ENCODE results near the gene LHX6. TPM values are rescaled to one million over a fixed set of nuclear protein-coding genes. Genes with fewer than 3 reads are reported as not detected.
A peak's percentile ranks its signal among the peaks of the same experiment; 100 is the strongest.

Gene LHX6
- total and polyA plus RNA-seq, 9 of the 15 experiments (the other 6 are each of a cell fraction or from before 2014, with no cell fraction given) = 2.8 to 16.3 (median 7.9) TPM

- TF ChIP-seq ZNF586 (CRISPR knock-in tag; conservative IDR thresholded peaks at IDR 0.05) (no peak), CSDE1 (IDR thresholded peaks at IDR 0.05) (peak in 1 of 2 experiments; percentile 94; a peak in 1 of 4 replicates), TBL1XR1 (IDR thresholded peaks at IDR 0.05; ENCODE audit: low read length in 2 of 2) (peak in 1 of 2 experiments; percentile 87; a peak in 2 of 4 replicates), PHF20 (IDR thresholded peaks at IDR 0.05; ENCODE audit: partially characterized antibody) (peak; percentile 93), U2AF2 (optimal IDR thresholded peaks at IDR 0.05; ENCODE audit: low read depth, low read length) (no peak), NR2C1 (IDR thresholded peaks at IDR 0.05) (peak; percentile 70; the same call in 1 of the 2 replicates), NR2C1 (tag; IDR thresholded peaks at IDR 0.05) (peak; percentile 46; the same call in 1 of the 2 replicates), NFE2 (IDR thresholded peaks at IDR 0.05; ENCODE audit: low read depth) (no peak), EZH2 (IDR thresholded peaks at IDR 0.05; ENCODE audit: borderline replicate concordance, low read depth, low read length) (no peak), FOXA1 (IDR thresholded peaks at IDR 0.05; ENCODE audit: borderline replicate concordance) (no peak), HMGN3 (IDR thresholded peaks at IDR 0.05; ENCODE audit: borderline replicate concordance, extremely low read depth, insufficient read length, low read depth, low read length) (peak; percentile 72), RUNX1 (IDR thresholded peaks at IDR 0.05; ENCODE audit: low read depth) (peak; percentile 55; the same call in 1 of the 2 replicates), BCL6 (CRISPR knock-in tag; IDR thresholded peaks at IDR 0.05) (no peak), SRSF7 (optimal IDR thresholded peaks at IDR 0.05; ENCODE audit: low read depth, low read length) (no peak), HOXB6 (CRISPR knock-in tag; IDR thresholded peaks at IDR 0.05; ENCODE audit: borderline replicate concordance) (no peak), SAFB2 (IDR thresholded peaks at IDR 0.05; ENCODE audit: borderline replicate concordance, low read depth, low read length, severe bottlenecking) (no peak), ZFP1 (CRISPR knock-in tag; IDR thresholded peaks at IDR 0.05) (no peak), ZNF41 (CRISPR knock-in tag; conservative IDR thresholded peaks at IDR 0.05) (no peak), AFF1 (IDR thresholded peaks at IDR 0.05; ENCODE audit: low read depth in 1 of 2, partially characterized antibody in 2 of 2) (no peak)
- TF ChIP-seq, protein P1, sequence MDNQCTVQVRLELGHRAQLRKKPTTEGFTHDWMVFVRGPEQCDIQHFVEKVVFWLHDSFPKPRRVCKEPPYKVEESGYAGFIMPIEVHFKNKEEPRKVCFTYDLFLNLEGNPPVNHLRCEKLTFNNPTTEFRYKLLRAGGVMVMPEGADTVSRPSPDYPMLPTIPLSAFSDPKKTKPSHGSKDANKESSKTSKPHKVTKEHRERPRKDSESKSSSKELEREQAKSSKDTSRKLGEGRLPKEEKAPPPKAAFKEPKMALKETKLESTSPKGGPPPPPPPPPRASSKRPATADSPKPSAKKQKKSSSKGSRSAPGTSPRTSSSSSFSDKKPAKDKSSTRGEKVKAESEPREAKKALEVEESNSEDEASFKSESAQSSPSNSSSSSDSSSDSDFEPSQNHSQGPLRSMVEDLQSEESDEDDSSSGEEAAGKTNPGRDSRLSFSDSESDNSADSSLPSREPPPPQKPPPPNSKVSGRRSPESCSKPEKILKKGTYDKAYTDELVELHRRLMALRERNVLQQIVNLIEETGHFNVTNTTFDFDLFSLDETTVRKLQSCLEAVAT (IDR thresholded peaks at IDR 0.05) = peak; percentile 27 to 71; a peak in 2 of 4 replicates
- TF ChIP-seq, protein P2, sequence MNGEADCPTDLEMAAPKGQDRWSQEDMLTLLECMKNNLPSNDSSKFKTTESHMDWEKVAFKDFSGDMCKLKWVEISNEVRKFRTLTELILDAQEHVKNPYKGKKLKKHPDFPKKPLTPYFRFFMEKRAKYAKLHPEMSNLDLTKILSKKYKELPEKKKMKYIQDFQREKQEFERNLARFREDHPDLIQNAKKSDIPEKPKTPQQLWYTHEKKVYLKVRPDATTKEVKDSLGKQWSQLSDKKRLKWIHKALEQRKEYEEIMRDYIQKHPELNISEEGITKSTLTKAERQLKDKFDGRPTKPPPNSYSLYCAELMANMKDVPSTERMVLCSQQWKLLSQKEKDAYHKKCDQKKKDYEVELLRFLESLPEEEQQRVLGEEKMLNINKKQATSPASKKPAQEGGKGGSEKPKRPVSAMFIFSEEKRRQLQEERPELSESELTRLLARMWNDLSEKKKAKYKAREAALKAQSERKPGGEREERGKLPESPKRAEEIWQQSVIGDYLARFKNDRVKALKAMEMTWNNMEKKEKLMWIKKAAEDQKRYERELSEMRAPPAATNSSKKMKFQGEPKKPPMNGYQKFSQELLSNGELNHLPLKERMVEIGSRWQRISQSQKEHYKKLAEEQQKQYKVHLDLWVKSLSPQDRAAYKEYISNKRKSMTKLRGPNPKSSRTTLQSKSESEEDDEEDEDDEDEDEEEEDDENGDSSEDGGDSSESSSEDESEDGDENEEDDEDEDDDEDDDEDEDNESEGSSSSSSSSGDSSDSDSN (IDR thresholded peaks at IDR 0.05; ENCODE audit: borderline replicate concordance in 1 of 2, low read depth in 2 of 2, low read length in 2 of 2) = no peak
Observed at GRCh38 chr9:122264360-122265148, 35.8 kb upstream of the LHX6 start, which contains the start of the genes MRRF and RBM18 (continued).

All from K562 (cell line).